HG03558 (cell line): ENCODE data around the gene UBALD2.

ENCODE experiments used
- ATAC-seq: cut with Tn5 transposase; IDR thresholded peaks from one replicate; pipeline ENCODE4 v1.9.1; 2021; ENCODE audit warnings: moderate number of reproducible peaks; ENCODE audit not compliant: unreplicated experiment; ENCODE audit errors: extremely low read depth

The UBALD2 gene

DNA sequence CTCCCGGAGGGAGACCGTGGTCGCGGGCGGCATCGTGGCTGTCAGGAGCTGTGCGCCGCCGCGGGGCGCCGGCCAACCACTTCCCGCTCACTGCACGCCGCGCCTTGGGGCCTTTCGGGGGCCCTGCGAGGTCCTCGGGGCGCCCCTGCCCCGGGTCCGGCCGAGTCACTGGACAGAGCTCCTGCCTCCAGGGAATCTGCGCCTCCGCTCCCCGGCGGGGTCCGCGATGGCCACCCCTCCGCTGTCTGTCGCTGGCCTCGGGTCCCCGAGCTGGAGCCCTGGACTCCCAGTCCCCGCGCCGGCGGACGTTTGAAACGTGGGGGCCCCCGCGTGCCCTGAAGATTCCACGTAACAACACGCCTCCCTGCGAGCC is 42.8 kb downstream of the UBALD2 start, which contains the start of gene QRICH2:
Gene QRICH2 (minus strand): TSS at position 311 of the 373 bp plus-strand sequence. CDS start 278 bp downstream, at position 33.
- ATAC-seq: no peak

DNA sequence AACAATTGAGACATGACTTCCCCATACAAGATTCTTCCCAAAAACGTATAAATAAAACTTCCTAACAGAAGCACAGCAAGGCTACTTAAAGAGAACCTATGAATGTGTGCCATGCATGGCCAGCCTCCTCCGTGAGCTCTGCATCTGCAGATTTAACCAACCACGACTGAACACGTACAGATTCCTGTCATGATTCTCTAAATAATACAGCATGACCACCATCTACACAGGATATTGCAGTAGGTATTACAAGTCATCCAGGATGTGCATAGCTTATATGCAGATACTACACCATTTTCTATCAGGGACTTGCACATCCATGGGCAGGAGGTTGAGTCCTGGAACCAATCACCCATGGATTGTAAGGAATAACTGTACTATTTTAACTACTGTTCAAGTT is 44.3 kb downstream of the UBALD2 start:
- ATAC-seq: no peak

DNA sequence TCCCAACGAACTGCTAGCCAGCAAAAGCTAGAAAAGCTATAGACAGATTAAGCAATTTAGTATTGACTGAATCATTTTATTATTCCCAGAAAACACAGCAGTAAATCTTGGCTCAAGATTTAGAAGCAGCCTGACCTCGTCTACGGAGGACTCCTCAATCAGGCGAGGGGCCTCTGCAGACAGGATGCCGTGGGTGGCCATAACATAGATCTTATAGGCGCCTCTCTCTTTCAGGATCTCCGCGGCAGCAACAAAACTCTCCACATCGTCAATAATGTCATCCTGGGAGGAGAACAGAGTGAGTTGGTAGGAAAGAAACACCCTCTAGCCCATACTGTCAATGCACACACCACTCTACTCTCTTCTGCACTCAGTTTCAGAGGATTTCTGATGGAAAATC is 47.6 kb downstream of the UBALD2 start:
- no peak for ATAC-seq

DNA sequence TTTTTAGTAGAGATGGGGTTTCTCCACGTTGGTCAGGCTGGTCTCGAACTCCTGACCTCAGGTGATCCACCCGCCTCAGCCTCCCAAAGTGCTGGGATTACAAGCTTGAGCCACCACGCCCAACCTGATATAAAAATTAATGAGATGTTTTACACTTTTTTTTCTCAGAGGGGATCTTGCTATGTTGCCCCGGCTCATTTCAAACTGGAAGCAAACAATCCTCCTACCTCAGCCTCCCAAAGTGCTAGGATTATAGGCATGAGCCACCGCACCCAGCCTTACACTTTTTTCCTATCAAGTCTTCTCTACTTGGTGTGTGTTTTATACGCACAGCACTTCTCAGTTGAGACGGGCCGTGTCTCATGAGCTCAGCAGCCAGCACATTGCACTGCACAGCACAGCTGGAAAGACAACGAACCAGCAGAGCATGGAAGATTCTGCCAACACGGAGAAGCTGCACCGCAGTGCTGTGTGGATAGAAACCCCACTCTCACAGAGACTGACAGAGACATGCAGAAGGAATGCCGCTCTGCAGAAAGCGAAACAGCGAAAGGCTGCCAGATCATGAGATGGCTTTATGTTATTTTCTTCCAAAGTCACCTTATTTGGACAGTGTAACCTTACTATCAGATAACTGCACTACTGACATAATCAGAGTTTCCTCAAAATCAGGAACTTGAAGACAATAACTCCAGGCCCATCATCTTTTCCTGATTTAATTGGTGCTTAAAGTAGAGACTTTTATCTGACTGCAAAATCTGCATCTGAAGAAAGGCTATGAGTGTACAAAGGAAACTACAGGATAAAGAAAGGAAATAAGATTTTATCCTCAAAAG is 49.5 kb downstream of the UBALD2 start:
- no peak for ATAC-seq

DNA sequence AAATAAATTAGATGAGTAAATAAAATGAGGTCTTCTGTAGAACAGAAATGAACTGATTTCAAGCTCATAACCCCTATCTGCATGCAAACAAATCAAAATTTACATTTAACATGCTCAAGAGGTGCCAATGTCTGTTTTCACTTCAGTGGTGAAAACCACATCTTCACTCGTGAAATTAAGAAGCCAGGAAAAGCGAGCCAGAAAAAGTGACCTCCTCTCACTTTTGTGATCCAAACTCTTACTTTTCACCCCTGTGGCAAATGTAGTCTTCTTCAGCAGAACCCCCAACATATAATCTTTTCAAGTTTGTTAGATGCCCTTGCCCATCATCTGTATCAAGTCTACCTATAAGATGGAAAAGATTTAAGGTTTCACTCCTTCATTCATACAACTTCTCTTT is 52.4 kb downstream of the UBALD2 start:
- no peak for ATAC-seq

DNA sequence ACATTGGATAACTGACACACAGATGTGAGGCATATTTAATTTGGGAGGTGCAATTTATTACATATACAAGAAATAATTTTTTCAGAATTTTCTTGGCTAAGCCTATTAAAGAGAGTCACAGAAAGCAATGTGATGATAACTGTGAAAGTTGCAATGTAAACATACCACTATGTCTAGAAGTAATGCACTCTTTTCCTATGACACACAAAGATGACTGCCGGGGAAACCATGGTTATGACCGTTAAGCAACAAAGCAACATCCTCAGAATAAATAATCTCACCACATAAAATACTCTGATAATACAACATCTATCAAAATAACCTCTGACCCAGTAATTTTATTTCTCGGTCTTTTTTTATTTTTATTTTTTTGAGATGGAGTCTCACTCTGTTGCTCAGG is 53.4 kb downstream of the UBALD2 start:
- ATAC-seq: no peak
